ENCODE results near the gene MIS18A.

- TF ChIP-seq ZNF274 (IDR thresholded peaks at IDR 0.05; ENCODE audit: low read depth, low read length): no peak
- TF ChIP-seq YY1 (IDR thresholded peaks at IDR 0.05; ENCODE audit: insufficient read depth, insufficient read length): no peak
Measured at GRCh38 chr21:32233722-32234301, 45.0 kb downstream of the MIS18A start.

Data from NT2/D1 (cell line).